Kidney (tissue), 14 donors: Measurements from ENCODE around the gene TEX29. TPM values are rescaled to one million over a fixed set of nuclear protein-coding genes. Genes with fewer than 3 reads are reported as not detected.

ENCODE experiments used
- DNase-seq, 5 donors: peaks; one replicate each; pipeline ENCODE4 v3.0.0-alpha.2; 2013 to 2020
- FAIRE-seq: peaks from 2 replicates; lab custom pipeline; 2012; peaks lifted over from hg19 to GRCh38; lab: Jason Lieb, UNC
- H3K27ac ChIP-seq, 2 donors: one replicate each; pipeline ENCODE4 v1.7.0; 2013; ENCODE audit warnings: low read depth in 2 of 2, low read length in 2 of 2, inconsistent platforms in 1 of 2
- H3K27me3 ChIP-seq: one replicate; pipeline ENCODE4 v1.7.1; 2013; ENCODE audit warnings: low read length, inconsistent platforms; ENCODE audit not compliant: control insufficient read depth, insufficient read depth
- H3K36me3 ChIP-seq, 3 donors: one replicate each; pipeline versions ENCODE4 v1.7.0 to v1.7.1; 2013; ENCODE audit warnings: low read length in 3 of 3, control low read depth in 1 of 3, inconsistent platforms in 1 of 3; ENCODE audit not compliant: insufficient read depth in 3 of 3, control insufficient read depth in 2 of 3
- H3K4me1 ChIP-seq, 3 donors: one replicate each; pipeline versions ENCODE4 v1.7.0 to v1.7.1; 2013; ENCODE audit warnings: low read length in 3 of 3, inconsistent platforms in 1 of 3, low read depth in 1 of 3; ENCODE audit not compliant: control insufficient read depth in 2 of 3, insufficient read depth in 2 of 3
- H3K4me3 ChIP-seq, 3 donors: one replicate each; pipeline versions ENCODE4 v1.7.0 to v1.8.1; 2013; ENCODE audit warnings: low read length in 3 of 3, control low read depth in 1 of 3, inconsistent platforms in 1 of 3
- H3K9ac ChIP-seq, 3 donors: one replicate each; pipeline versions ENCODE4 v1.7.0 to v1.7.1; 2013; ENCODE audit warnings: low read length in 3 of 3, control low read depth in 1 of 3, inconsistent platforms in 1 of 3
- H3K9me3 ChIP-seq, 3 donors: one replicate each; pipeline versions ENCODE4 v1.7.0 to v1.7.1; 2013; ENCODE audit warnings: low read length in 3 of 3, control low read depth in 1 of 3, inconsistent platforms in 1 of 3; ENCODE audit not compliant: control insufficient read depth in 2 of 3, insufficient read depth in 1 of 3
- intact Hi-C: fragments of 100-400 bp; cut with DNase I; formaldehyde crosslinking; loops from one replicate; pipeline ENCODE4 v1.11.1; 2022
- polyA plus RNA-seq: library from polyadenylated mRNA; stranded (reverse); fragments of 350-450 nt; fragmentation: Illumina TruSeq; extraction: RNeasy Lipid Tissue Mini Kit (QIAGEN cat#74804); gene quantifications from one replicate; pipeline ENCODE4 v1.2.3, GENCODE V29; 2014; ENCODE audit warnings: low read depth, low replicate concordance; ENCODE audit not compliant: insufficient read depth
- total RNA-seq: library from RNA; stranded (reverse); fragmentation: NEBNext Ultra II Directional; extraction: Animal tissue kit (Norgen Biotek cat#: 25700); gene quantifications from one replicate; pipeline ENCODE4 v1.2.1, GENCODE V29; 2021
- TF ChIP-seq, protein P1 (sequence below): IDR thresholded peaks from 3 replicates; pipeline ENCODE4 v1.5.1; 2012; ENCODE audit warnings: mild to moderate bottlenecking, moderate library complexity, borderline replicate concordance; ENCODE audit not compliant: insufficient read depth; ENCODE audit errors: extremely low read depth
- donor health status: control.
- donor health status: control.
- donor health status: control.
- donor health status: control.
- donor health status: control.
- donor health status: DM: yes; HTN: yes; CAD: no.
- donor health status: Normal renal cell carcinoma (clear cell type).

The TEX29 gene
- total and polyA plus RNA-seq, 2 donors from 2014 or later = not detected

DNA sequence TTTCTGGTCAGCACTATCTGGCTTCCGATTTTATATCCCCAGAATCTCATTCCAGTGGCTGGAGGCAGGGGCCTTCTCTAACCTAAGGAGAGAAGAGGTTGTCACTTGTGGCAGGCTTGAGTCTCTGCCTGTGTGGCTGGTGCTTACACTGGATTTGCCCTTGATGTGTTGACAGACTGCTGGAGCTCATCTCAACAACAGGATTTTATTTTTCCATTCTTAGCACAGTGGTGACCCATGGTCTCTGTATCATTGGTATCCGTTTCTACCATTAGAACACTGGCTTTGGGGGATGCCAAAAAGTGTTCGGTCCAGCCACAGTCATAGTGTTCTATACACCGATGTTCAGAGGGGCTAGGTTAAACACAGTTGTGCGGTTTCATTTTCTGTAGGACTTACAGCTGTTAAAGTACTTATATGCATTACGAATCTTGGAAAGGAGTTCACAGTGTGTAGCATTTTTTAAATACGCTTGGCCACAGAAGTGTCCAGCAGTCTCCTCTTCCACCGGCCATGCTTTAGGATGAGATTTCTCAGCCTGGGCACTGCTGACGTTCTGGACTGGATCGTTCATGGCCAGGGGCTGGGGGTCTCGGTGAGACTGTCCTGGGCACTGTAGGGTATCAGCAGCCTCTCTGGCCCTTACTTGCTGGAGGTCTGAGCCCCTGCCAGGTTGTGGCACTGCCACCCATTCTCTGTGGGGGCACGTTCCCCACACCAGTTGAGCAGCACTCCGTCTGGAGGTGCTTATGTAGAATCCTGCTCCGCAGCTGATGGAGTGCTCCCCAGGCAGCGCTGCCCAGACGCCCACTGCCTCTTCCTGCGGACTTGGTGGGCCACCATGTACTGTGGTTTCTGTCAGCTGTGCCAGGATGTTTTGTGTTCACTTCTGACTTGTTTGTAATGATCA is 41.4 kb upstream of the TEX29 start:
- H3K9ac ChIP-seq = no peak overlapping the region
- TF ChIP-seq, protein P1, sequence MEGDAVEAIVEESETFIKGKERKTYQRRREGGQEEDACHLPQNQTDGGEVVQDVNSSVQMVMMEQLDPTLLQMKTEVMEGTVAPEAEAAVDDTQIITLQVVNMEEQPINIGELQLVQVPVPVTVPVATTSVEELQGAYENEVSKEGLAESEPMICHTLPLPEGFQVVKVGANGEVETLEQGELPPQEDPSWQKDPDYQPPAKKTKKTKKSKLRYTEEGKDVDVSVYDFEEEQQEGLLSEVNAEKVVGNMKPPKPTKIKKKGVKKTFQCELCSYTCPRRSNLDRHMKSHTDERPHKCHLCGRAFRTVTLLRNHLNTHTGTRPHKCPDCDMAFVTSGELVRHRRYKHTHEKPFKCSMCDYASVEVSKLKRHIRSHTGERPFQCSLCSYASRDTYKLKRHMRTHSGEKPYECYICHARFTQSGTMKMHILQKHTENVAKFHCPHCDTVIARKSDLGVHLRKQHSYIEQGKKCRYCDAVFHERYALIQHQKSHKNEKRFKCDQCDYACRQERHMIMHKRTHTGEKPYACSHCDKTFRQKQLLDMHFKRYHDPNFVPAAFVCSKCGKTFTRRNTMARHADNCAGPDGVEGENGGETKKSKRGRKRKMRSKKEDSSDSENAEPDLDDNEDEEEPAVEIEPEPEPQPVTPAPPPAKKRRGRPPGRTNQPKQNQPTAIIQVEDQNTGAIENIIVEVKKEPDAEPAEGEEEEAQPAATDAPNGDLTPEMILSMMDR = no peak
- intact Hi-C loops = no loop called here
- H3K27ac ChIP-seq = no peak overlapping the region
- no peaks in the 10 kb centered on the region for H3K9me3 ChIP-seq
- no peak overlapping the region for H3K4me3 ChIP-seq
- H3K27me3 ChIP-seq = no peaks in the 10 kb centered on the region
- DNase-seq (no peak), FAIRE-seq (no peak)
- peaks cover 8 to 68% (median 38%) of the 10 kb centered on the region in 3 donors for H3K36me3 ChIP-seq
- H3K4me1 ChIP-seq = peaks cover 0 to 4% (median 0%) of the 10 kb centered on the region in 3 donors

DNA sequence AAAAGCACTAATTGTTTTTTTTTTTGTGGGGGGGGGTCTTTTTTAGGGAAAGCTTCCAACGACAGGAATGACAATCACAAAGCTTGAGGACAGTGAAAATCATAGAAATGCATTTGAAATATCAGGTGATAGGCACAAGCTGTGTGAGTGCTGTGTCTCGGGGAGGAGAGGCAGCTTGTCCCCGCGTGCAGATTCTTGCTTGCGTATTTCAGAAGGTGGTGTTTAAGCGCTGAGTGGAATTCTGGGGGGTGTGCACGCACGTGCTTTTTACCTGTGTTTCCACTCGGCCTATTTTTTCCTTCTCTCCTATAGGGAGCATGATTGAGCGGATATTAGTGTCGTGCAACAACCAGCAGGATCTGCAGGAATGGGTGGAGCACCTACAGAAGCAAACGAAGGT is 40.2 kb upstream of the TEX29 start:
- H3K9ac ChIP-seq = no peak overlapping the region

DNA sequence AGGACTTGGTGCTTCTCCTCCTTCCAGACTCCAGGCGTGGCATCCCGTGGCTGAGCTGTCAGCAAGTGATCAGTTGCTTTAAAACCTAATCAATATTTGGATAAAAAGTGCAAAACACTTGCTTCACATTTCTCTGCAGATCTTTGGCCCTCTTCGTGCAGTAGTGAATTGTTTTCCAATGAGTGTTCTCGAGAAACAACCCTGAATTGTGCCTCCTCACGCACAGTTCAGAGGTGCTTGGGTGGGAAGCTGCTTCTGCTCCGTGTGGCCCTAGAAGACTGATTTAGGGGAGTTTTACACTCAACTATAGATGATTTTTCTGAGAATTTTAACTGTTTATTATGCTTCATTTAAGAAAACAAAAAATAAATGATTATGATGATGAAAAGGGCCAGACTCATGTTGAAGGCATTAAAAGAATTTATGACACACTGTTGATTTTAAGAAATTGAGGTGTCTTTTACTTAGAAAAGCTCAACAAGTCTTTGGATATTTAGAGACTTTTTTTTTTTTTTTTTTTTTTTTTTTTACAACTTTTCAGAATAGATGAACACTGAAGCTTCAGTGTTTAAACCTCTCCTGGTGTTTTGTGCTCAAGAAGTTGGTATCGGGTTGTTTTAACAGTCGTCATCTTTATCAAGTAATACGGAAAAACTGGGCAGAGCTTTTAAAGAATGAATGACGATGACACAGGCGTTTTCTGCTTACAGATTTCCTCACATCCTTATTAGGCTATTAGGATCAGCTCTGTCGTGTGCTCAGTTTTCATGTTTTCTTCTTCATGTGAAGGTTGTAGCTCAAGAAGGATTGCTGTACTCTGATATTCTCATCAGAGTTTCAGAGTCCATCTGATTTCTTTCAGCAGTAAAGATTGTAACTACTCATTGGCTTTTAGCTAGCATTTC is 39.5 kb upstream of the TEX29 start:
- no peak overlapping the region for H3K9ac ChIP-seq
- TF ChIP-seq, protein P1 = no peak
- no peaks in the 10 kb centered on the region for H3K9me3 ChIP-seq
- H3K27ac ChIP-seq = peak overlapping the region; percentile 2 to 68
- H3K4me1 ChIP-seq = peaks cover 0 to 4% (median 0%) of the 10 kb centered on the region in 3 donors
- no peak for FAIRE-seq
- H3K4me3 ChIP-seq = no peak overlapping the region
- H3K27me3 ChIP-seq = no peaks in the 10 kb centered on the region
- DNase-seq = no peak
- H3K36me3 ChIP-seq = peaks cover 5 to 70% (median 41%) of the 10 kb centered on the region in 3 donors
- intact Hi-C loops = no loop called here

More for the DNA sequence above, 40.2 kb upstream of the TEX29 start:
- intact Hi-C loops = no loop called here
- DNase-seq (no peak), FAIRE-seq (no peak)
- Histone ChIP-seq H3K4me3 (no peak overlapping the region), H3K27me3 (no peaks in the 10 kb centered on the region), H3K27ac (no peak overlapping the region), H3K36me3 (peaks cover 8 to 70% (median 44%) of the 10 kb centered on the region in 3 donors), H3K9me3 (no peaks in the 10 kb centered on the region), H3K4me1 (peaks cover 0 to 4% (median 0%) of the 10 kb centered on the region in 3 donors)
- TF ChIP-seq, protein P1 = no peak
